Stimulated activated naive CD8-positive, alpha-beta T cell treated with anti-CD3 and anti-CD28 coated beads, Interleukin-15, amount 100 ng/mL, for 72 hours (primary cell): ENCODE results near the gene SCGB1D1.

Experiments used
- ATAC-seq: fragments of 150-1000 bp; cut with Tn5 transposase; 2 replicates; pipeline ENCODE4 v1.10.0; 2021; ENCODE audit warnings: mild to moderate bottlenecking, moderate library complexity
- DNase-seq, 2 donors: peaks; one replicate each; pipeline ENCODE4 v3.0.0; 2021 to 2022
- H3K27ac Mint-ChIP-seq, 2 donors: one replicate each; pipeline ENCODE4 v1.8.0; 2022; ENCODE audit warnings: mild to moderate bottlenecking in 2 of 2, mixed read lengths in 2 of 2, moderate library complexity in 2 of 2
- H3K27me3 Mint-ChIP-seq: one replicate; pipeline ENCODE4 v1.8.0; 2022; ENCODE audit warnings: mixed read lengths
- H3K4me1 Mint-ChIP-seq: one replicate; pipeline ENCODE4 v1.8.0; 2022; ENCODE audit warnings: mild to moderate bottlenecking, mixed read lengths
- H3K4me3 Mint-ChIP-seq, 2 donors: one replicate each; pipeline ENCODE4 v1.8.0; 2022; ENCODE audit warnings: mild to moderate bottlenecking in 2 of 2, mixed read lengths in 2 of 2, moderate library complexity in 1 of 2
- H3K9me3 Mint-ChIP-seq, 2 donors: one replicate each; pipeline ENCODE4 v1.8.0; 2022; ENCODE audit warnings: mixed read lengths in 2 of 2

Gene SCGB1D1, protein sequence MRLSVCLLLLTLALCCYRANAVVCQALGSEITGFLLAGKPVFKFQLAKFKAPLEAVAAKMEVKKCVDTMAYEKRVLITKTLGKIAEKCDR

DNA sequence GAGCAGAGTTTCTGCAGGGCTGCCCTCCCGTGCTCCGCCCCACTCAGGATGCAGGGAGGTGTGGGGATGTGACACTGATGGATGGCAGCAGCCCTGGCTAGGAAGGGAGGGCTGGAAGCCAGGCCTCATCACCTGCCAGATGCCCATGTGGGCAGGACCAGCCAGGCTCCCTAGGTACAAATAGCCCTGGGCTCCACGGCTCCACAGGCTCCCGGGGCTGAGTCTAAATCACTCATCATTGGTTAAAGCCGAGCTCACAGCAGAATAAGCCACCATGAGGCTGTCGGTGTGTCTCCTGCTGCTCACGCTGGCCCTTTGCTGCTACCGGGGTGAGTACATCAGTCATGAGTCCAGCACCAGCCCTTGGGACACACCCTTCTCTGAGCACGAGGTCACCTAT, at the start of gene SCGB1D1:
Gene SCGB1D1, plus strand, starts transcription at position 206 of the 400 bp plus-strand sequence. Its CDS starts 69 bp downstream, at position 275.
- Mint-ChIP-seq H3K27ac (no peak within 1 kb of the TSS), H3K4me3 (no peak within 1 kb of the TSS), H3K4me1 (no peaks in the 10 kb centered on the region), H3K27me3 (peaks cover 65% of the 10 kb centered on the region), H3K9me3 (peaks cover 0 to 5% of the 10 kb centered on the region in 2 donors)
- DNase-seq: no peak
- no peak for ATAC-seq

DNA sequence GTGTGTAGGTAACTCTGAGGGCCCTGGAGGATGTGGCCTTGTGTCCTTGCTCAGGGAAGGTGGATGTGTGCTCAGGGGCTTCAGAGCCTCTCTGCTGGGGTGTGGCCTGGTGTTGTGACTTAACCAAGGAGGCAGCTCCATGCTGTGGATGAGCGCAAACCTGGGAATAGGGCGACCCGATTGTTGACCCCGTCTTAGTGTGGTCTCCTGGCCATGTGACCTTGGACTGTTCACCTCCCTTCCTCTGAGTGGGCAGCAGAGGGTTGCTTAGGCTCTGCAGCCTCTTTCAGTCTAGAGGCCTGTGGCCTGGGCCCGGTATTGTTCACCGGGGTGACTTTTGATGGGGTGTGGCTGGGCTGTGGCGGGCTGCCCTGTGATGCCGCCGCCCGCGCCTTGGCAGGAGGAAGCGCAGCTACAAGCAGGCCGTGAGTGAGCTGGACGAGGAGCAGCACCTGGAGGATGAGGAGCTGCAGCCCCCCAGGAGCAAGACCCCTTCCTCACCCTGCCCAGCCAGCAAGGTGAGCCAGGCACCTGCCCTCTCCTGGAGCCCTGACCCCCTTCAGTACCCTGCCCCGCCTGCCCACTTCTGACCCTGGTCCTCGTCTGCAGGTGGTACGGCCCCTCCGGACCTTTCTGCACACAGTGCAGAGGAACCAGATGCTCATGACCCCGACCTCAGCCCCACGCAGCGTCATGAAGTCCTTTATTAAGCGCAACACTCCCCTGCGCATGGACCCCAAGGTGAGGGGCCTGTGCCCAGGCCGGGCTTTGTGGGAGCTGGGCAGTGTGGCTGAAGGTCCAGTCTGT, 49.5 kb upstream of the SCGB1D1 start:
- no peaks in the 10 kb centered on the region for H3K27me3 Mint-ChIP-seq
- peak overlapping the region in 1 of 2 donors; percentile 22 for H3K27ac Mint-ChIP-seq
- DNase-seq (no peak), ATAC-seq (no peak)
- no peak overlapping the region for H3K4me3 Mint-ChIP-seq
- H3K9me3 Mint-ChIP-seq: no peaks in the 10 kb centered on the region
- no peaks in the 10 kb centered on the region for H3K4me1 Mint-ChIP-seq

DNA sequence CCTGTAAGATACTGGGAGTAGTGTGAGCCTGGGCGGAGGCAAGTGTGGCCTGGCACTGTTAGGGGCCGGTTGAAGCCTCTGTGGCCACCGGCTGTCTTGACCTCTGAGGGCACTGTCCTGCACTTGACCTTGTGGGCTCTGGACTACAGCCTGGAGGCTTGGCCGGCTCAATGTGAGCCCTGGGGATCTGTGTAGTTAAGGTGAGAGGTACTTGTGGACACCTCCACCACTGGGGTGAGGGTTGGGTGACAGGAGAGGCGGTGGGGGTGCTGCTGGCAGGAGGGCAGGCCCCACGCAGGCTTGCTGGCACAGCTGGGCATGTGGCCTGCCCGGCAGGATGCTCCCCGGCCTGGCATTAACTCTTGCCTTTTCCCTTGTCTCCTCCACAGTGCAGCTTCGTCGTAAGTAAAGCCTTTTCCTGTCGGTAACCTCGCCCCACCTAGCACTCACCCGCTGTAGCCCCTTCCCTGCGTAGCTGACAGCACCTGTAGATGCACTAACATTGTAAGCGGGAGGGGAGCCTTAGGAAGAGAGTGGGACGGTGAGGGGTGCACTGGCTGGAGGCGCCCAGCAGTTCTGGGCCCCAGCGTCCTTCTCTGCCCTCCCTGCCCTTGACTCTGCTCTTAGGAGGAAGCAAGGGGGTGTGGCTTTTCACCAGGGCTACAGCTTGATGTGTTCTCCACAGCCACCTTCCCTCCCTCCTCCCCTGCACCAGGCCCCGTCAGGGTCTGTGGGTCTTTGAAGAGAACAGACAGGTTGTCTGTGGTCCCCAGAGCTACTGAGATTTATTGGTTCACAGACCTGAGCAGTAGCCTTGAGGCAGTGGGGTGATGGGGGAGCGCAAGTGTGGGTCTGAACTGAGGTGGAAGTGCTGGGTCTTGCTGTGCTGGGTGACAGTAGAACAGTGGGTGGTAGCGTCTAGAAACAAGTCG, 48.6 kb upstream of the SCGB1D1 start:
- Mint-ChIP-seq H3K9me3 (no peaks in the 10 kb centered on the region), H3K4me3 (no peak overlapping the region), H3K27me3 (no peaks in the 10 kb centered on the region), H3K27ac (peak overlapping the region in 1 of 2 donors; percentile 3), H3K4me1 (no peaks in the 10 kb centered on the region)
- ATAC-seq (no peak), DNase-seq (no peak)

DNA sequence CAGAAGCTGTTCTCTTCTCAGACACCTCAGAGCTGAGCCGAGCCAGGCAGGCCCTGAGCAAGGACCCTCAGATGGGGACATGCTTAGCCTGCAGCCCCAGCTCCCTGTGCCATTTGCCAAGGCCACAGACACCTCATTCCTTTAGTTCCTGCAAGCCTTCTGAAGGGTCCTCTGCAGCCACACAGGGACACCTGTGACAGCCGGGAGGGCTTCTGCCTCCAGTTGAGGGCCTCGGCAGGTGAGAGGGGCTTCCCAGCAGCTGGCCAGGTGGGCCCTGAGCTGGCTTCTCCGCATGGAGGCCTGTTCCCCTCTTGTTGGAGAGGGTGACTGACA, 48.0 kb upstream of the SCGB1D1 start:
- Mint-ChIP-seq H3K27me3 (no peaks in the 10 kb centered on the region), H3K4me3 (no peak overlapping the region), H3K27ac (no peak overlapping the region), H3K4me1 (no peaks in the 10 kb centered on the region), H3K9me3 (no peaks in the 10 kb centered on the region)
- DNase-seq (no peak), ATAC-seq (no peak)

DNA sequence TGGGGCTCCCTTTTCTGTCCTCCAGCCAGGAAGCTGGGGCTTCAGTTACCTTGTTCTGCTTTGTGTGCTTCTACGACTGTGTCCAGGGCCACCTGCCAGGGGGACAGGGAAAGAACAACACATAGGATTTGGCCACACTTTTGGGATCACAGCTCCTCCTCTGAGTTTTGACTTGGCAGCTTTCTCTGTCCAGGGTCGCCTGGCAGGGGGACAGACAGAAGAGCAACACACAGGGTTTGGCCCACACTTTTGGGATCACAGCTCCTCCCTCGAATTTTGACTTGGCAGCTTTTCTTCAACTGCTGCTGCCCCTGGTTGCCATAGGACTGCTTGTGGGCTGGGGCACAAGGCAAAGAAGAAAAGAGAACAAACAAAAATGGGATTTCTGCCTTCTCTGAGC, 47.1 kb upstream of the SCGB1D1 start:
- DNase-seq (no peak), ATAC-seq (no peak)
- H3K4me3 Mint-ChIP-seq: no peak overlapping the region
- no peaks in the 10 kb centered on the region for H3K9me3 Mint-ChIP-seq
- no peaks in the 10 kb centered on the region for H3K4me1 Mint-ChIP-seq
- H3K27me3 Mint-ChIP-seq: no peaks in the 10 kb centered on the region
- no peak overlapping the region for H3K27ac Mint-ChIP-seq

DNA sequence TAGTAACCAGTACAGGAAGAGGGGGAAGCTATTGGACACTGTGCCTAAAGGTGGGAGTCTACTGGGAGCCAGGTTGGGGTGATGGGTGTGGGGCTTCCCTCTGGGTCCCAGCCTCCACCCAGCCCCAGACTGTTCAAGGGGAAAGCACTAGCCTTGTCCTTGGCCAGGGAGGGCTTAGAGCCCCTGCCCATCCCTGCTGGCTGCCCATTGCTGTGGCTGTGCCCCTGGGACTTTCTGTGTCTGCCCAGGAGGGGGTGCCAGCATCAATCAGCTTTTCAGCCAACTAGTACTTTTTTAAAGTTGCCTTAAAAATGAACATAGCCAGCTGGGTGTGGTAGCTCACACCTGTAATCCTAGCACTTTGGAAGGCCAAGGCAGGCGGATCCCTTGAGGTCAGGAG, 46.3 kb upstream of the SCGB1D1 start:
- Mint-ChIP-seq H3K4me3 (no peak overlapping the region), H3K4me1 (no peaks in the 10 kb centered on the region), H3K9me3 (no peaks in the 10 kb centered on the region), H3K27ac (no peak overlapping the region), H3K27me3 (no peaks in the 10 kb centered on the region)
- ATAC-seq (no peak), DNase-seq (no peak)

DNA sequence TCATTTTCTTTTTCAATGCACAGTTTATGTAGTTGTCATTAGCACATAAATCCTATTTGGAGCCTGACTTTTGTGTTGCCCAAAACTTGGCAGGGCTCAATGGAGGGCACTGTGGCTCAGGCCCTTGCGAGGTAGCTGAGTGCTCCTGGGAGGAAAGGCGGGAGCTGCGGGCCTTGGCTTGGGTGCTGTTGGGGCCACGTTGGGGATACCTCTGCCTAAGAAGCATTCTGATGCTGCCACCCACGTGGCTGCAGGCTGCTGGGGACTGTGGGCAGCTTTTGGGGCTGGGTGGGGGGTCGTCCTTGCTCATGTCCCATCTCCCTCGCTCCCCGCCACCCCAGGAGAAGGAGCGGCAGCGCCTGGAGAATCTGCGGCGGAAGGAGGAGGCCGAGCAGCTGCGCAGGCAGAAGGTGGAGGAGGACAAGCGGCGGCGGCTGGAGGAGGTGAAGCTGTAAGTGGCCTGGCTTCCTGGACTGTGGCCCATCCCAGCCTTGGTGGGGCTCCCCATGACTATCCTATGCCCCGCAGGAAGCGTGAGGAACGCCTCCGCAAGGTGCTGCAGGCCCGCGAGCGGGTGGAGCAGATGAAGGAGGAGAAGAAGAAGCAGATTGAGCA, 45.3 kb upstream of the SCGB1D1 start:
- Mint-ChIP-seq H3K4me1 (no peaks in the 10 kb centered on the region), H3K4me3 (no peak overlapping the region), H3K27me3 (no peaks in the 10 kb centered on the region), H3K27ac (no peak overlapping the region), H3K9me3 (no peaks in the 10 kb centered on the region)
- DNase-seq (no peak), ATAC-seq (no peak)

DNA sequence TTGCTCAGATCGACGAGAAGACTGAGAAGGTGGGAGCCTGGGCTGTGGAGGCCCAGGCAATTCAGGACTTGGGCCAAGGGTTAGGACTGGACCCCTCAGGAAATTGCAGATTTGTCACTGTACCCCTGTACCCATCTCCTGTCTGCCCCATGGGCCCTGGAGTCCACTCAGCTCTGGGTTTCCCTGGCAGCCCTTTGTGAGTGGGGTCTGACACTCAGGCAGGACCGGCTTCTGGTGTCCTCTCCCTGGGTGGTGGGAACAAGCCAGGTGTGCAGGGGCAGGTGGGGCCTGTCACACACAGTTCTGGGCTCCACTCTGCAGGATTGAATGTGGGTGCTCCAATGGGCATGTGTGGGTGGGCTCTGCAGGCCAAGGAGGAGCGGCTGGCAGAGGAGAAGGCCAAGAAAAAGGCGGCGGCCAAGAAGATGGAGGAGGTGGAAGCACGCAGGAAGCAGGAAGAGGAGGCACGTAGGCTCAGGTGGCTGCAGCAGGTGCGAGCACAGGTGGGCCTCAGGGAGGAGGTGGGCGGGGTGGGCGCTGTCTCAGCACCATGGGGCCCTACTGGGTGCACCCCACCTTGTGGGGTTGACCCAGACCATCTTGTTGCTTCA, 44.6 kb upstream of the SCGB1D1 start:
- Mint-ChIP-seq H3K27me3 (no peaks in the 10 kb centered on the region), H3K9me3 (no peaks in the 10 kb centered on the region), H3K4me3 (no peak overlapping the region), H3K4me1 (no peaks in the 10 kb centered on the region), H3K27ac (peak overlapping the region in 1 of 2 donors; percentile 65)
- no peak for DNase-seq
- ATAC-seq: no peak

DNA sequence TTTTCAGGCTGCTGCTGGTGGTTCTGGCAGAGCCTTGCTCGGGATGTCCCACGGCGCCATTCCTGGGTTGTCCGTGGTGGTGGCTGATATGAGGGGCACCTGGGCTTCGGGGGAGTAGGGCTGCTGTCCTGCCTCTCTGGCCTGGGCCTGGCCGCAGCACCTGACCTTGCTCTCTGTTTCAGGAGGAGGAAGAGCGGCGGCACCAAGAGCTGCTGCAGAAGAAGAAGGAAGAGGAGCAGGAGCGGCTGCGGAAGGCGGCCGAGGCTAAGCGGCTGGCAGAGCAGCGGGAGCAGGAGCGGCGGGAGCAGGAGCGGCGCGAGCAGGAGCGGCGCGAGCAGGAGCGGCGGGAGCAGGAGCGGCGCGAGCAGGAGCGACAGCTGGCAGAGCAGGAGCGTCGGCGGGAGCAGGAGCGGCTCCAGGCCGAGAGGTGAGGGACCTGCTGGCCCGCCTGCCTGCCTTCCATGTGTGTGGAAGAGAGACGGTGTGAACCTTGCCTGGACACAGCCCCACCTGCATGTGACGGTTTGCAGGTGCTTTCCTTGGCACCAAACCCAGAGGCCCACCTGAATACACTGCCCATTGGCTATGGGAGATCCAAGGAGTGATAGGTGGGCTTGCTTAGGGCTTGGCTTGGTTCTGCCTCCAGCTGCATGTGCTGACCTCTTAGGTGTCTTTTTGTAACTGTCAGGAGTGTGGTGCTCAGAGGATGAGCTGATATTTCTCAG, 43.4 kb upstream of the SCGB1D1 start:
- DNase-seq (no peak), ATAC-seq (no peak)
- H3K27me3 Mint-ChIP-seq: no peaks in the 10 kb centered on the region
- H3K4me3 Mint-ChIP-seq: no peak overlapping the region
- no peaks in the 10 kb centered on the region for H3K9me3 Mint-ChIP-seq
- H3K4me1 Mint-ChIP-seq: no peaks in the 10 kb centered on the region
- H3K27ac Mint-ChIP-seq: no peak overlapping the region

DNA sequence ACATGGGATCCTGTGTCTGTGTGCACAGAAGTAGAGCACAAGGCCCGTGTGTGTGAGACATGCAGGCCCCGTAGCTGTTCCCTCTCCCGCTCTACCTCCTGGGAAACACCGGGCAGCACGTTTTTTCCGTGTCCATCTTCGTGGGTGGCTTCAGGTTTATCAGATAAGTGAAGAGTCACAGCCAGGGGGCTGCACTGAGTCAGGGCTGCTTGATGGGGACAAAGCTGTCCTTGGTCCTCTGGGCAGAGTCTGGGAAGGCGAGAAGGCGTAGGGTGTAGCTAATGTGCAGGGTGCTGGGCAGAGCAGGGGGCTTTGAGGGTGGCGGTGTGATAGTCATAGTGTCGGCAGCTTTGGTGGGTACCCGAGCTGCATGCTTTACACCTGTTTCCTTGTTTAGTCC, 42.5 kb upstream of the SCGB1D1 start:
- no peak overlapping the region for H3K4me3 Mint-ChIP-seq
- H3K27ac Mint-ChIP-seq: no peak overlapping the region

DNA sequence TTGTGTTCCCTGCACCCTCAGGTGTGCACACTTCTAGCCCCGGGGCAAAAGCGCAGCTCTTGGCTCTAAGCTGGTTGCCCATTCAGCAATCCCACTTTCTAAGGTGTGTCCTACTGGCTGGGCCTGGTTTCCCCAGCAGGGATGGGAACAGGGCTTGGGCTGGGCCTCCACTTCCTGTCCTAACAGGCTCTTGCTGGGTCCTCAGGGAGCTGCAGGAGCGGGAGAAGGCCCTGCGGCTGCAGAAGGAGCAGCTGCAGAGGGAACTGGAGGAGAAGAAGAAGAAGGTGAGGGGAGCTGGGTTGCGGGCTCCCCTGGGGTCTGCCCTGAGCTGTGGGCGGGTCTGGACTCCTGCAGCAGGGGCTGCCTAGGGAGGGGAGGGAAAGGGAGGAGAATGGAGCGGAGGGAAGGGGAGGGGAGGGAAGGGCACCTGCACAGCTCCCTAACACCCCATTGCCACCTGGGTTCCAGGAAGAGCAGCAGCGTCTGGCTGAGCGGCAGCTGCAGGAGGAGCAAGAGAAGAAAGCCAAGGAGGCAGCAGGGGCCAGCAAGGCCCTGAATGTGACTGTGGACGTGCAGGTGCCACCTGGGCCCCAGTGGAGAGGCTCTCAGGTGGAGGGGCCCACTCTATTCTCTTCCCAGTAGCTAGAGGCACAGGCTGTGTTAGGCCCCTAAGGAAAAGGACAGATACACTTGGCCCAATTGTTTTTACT, 41.6 kb upstream of the SCGB1D1 start:
- no peaks in the 10 kb centered on the region for H3K9me3 Mint-ChIP-seq
- H3K4me3 Mint-ChIP-seq: no peak overlapping the region
- H3K27me3 Mint-ChIP-seq: no peaks in the 10 kb centered on the region
- ATAC-seq (no peak), DNase-seq (no peak)
- H3K27ac Mint-ChIP-seq: peak overlapping the region in 1 of 2 donors; percentile 93
- no peaks in the 10 kb centered on the region for H3K4me1 Mint-ChIP-seq

More for the DNA sequence above, 42.5 kb upstream of the SCGB1D1 start:
- Mint-ChIP-seq H3K9me3 (no peaks in the 10 kb centered on the region), H3K4me1 (no peaks in the 10 kb centered on the region), H3K27me3 (no peaks in the 10 kb centered on the region)
- ATAC-seq: no peak
- DNase-seq: no peak

DNA sequence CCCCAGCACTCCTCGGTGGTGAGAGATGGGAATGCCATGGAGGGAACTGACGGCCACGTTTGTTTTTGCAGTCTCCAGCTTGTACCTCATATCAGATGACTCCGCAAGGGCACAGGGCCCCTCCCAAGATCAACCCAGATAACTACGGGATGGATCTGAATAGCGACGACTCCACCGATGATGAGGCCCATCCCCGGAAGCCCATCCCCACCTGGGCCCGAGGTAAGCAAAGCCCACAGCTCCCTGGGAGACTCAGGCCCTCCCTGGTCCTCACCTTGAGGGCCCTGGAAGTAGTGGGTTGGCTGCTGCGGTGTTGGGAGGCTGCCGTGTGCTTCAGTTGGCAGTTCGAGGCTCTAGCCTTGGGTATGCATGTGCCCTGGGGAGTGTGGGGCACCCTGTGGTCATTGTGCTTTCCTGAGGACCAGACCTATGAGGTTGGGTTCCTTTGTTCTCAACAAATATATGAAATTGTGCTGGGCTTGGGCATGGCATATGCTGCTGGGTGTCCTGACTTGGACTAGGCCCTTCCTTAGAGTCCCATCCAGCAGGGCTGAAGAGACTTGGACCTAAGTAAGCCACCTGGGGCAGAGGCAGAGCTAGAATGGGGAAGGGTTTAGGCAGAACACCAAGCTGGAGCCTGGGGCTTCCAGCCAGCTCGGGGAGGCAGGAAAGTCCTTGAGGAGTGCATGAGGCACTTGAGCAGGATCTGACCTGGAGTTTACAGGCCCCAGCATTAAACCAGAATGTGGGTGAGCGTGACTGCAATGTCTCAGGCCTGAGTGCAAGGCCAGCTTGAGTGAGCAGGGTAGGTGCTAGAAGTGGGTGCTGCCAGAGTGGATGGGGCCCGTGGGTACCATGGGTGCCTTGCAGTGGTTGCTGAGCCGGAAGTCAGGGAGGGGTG, 39.8 kb upstream of the SCGB1D1 start:
- DNase-seq (no peak), ATAC-seq (no peak)
- Mint-ChIP-seq H3K9me3 (no peaks in the 10 kb centered on the region), H3K4me3 (no peak overlapping the region), H3K4me1 (no peaks in the 10 kb centered on the region), H3K27me3 (no peaks in the 10 kb centered on the region), H3K27ac (no peak overlapping the region)

DNA sequence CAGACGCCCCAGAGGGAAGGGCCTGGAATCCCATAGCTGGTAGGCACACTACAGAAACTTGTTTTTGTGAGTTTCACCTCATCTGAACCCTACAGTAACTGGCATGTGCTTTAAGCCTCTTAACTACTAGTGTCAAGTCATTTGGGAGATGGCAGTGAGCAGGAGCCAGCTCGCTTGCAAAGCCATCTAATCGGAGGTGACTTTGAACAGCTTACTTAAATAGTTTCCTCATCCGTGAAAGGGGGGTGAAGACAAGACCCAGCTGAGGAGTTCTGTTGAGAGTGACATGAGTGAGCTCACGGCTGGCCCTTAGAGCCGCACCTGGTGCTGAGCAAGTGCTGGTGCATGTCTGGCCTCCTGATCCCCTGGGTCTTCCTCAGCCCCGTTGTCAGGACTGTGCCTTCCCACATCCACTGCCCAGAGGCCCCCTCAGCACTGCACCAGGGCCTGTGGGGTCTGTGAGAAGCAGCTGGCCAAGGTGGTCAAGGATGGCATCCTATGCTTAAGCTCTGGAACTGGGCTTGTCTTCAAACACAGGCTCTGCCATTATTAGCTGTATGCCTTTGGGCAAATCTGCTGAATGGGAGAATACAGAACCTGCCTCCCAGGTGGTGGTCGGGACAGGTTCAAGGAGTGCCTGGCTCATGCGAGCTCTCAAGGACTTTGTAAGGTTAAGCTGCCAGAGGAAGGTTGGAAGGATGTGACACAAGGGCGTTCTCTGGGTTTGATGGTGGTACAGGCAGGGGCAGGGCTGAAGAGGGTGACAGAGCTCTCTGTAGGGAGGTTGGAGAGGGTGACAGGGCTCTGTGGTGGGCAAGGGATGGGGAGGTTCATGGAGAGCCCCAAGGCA, 38.9 kb upstream of the SCGB1D1 start:
- ATAC-seq: no peak
- Mint-ChIP-seq H3K4me3 (no peak overlapping the region), H3K4me1 (no peaks in the 10 kb centered on the region), H3K27ac (peak overlapping the region in 1 of 2 donors; percentile 23), H3K9me3 (no peaks in the 10 kb centered on the region), H3K27me3 (no peaks in the 10 kb centered on the region)
- DNase-seq: no peak
